OCI-LY7 (cell line): ENCODE results near the gene SDHAF2.

ENCODE experiments used
- CTCF ChIP-seq: fragments of 200-600 bp; sonication (generic); conservative IDR thresholded peaks from 2 replicates; pipeline ENCODE4 v1.5.1; 2014; ENCODE audit warnings: mild to moderate bottlenecking, antibody characterized with exemption, low read length, moderate library complexity, mixed read lengths
- EZH2phosphoT487 ChIP-seq: fragments of 200-600 bp; sonication (generic); IDR thresholded peaks from 2 replicates; pipeline ENCODE4 v1.6.1; 2018; ENCODE audit warnings: low read depth, borderline replicate concordance, mild to moderate bottlenecking, mixed run types, antibody characterized with exemption, low read length, moderate library complexity, mixed read lengths

- no peak for TF ChIP-seq CTCF
- TF ChIP-seq EZH2phosphoT487 = no peak
Measured at GRCh38 chr11:61425367-61426131, 4.4 kb upstream of the SDHAF2 start.
